GM12801 (cell line): Measurements from ENCODE around the gene SEMA5A.

Experiments
- CTCF ChIP-seq: IDR thresholded peaks from one replicate; pipeline ENCODE4 v1.5.1; 2011; ENCODE audit warnings: control low read depth; ENCODE audit not compliant: insufficient read length; ENCODE audit errors: extremely low read depth

Gene SEMA5A

DNA sequence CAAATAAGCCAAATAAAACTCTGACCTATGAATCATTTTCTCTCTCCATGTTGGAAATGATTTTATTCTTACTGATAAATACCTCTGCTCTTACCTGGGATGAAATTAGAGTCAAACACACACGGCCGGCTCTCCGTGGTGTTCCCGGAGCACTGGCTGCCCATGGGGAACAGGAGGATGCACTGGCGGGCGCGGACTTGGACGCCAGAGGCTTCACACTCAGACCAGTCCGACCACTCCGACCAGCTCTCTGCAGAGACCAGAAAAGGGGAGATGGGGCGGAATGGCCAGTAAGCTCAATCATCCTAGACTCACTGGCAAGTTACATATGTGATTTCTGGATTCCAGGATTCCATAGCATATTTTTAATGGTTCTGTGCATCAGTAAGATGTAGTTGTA, 494.1 kb downstream of the SEMA5A start:
- TF ChIP-seq CTCF = no peak

- TF ChIP-seq CTCF = no peak
Measured at GRCh38 chr5:9047932-9048331, 497.9 kb downstream of the SEMA5A start.

DNA sequence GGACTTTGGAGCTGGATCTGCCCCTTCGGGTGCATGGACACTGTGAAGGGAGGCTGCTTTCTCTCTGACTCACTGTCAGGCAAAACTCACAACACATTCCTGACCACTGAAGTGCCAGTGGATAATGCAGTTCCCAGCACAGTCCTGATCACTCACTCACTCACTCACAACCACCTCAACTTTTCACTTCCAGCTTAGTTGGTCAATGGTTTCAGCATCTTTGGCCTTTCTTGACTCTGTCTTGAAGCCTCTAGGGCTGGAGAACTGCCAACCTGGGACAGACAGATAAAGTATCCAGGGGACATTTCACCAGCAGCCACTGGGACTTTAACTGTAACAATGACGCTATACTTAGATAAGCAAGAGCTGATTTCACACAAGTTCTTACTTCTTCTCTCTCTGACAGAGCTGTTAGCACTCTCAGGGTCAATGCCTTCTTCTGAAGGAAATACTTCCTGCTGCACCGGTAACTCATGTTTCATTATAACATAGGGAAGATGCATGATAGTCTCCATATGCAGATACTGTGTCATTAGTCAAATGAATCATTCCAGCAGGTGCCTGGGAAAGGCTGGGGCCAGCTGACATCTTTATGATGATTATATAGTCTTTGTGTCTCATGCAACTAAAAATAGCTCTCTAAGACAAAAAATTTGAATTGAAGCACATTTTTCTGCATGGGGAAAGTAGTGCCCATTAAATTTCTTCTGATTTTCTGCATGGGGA, 499.0 kb downstream of the SEMA5A start:
- no peak for TF ChIP-seq CTCF

DNA sequence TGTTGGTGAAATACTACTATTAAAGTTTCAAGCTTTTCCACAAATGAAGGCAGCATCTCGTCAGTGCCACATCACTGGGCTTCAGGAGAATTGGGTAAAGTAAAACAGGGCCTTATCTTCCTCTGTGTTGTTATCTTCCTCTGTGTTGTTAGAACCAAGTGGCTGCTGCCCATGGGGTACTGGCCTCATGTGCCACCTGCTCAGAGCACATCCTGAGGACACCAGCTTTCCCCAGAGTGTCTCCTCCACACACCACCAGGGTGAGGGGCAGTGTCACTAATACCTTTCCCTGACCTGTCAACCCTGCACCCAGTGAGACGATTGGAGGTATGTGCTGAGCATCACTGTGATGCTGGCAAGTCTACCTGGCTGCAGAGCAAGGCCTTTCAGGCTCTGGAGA, 499.9 kb downstream of the SEMA5A start:
- no peak for TF ChIP-seq CTCF

- TF ChIP-seq CTCF = no peak
Measured at GRCh38 chr5:9042241-9042640, 503.6 kb downstream of the SEMA5A start.

DNA sequence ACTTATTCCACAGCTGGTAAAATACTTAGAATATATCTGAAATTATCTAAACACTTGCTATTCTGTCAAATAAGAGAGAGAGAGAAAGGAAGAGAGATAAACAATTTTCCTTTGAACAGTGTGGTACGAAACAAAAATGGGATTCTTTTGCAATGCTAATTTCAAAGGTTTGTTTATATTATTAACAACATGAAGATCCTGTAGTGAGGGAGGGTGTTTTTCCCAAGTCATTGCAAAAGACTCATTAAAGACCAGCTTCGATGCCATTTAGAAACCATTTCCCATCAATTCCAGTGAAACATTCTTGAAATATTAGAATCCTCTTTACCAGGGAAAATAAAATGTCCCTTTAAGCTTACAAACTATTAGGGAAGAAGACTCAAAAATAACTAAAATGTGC, 505.4 kb downstream of the SEMA5A start:
- TF ChIP-seq CTCF = no peak

DNA sequence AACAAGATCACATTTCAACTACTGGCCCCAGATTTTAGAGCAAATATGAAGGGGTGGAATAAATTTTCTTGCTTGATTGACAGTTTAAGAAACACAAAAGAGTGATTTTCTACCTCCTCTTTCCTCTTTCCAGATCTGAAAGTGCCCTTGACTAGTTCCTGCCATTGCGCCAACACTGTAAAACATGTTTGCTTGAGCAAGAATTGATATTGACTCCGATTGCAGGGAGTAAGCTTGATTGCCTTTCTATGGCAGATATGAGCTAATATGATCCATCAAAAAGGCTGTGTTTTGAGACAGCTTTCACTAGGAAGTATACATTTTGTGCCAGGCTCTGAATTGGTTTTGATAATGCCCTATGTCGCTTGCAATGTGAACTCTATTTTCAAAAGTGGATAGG, 508.8 kb downstream of the SEMA5A start:
- no peak for TF ChIP-seq CTCF
